ELF-1 (cell line): ENCODE data around the gene SLCO1B3.
"Not testable (repeated sequence)": the region's sequence is repeated elsewhere in the genome, so short reads cannot be mapped to it uniquely, and the experiment has no call there.

ENCODE experiments used
- DNase-seq: peaks from one replicate; pipeline ENCODE4 v3.0.0-alpha.2; 2016; ENCODE audit warnings: low read depth, low spot score

SLCO1B3 gene, protein sequence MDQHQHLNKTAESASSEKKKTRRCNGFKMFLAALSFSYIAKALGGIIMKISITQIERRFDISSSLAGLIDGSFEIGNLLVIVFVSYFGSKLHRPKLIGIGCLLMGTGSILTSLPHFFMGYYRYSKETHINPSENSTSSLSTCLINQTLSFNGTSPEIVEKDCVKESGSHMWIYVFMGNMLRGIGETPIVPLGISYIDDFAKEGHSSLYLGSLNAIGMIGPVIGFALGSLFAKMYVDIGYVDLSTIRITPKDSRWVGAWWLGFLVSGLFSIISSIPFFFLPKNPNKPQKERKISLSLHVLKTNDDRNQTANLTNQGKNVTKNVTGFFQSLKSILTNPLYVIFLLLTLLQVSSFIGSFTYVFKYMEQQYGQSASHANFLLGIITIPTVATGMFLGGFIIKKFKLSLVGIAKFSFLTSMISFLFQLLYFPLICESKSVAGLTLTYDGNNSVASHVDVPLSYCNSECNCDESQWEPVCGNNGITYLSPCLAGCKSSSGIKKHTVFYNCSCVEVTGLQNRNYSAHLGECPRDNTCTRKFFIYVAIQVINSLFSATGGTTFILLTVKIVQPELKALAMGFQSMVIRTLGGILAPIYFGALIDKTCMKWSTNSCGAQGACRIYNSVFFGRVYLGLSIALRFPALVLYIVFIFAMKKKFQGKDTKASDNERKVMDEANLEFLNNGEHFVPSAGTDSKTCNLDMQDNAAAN

GRCh38 chr12:20810487-20810886 lies at the start of gene SLCO1B3:
TSS of gene SLCO1B3 (plus strand) at chr12:20810705. CDS start at chr12:20815739, 5,034 bp downstream.
- DNase-seq, result no peak

GRCh38 chr12:20777420-20777819 lies 33.1 kb upstream of the SLCO1B3 start:
- DNase-seq, result no peak

GRCh38 chr12:20778969-20779368 lies 31.5 kb upstream of the SLCO1B3 start:
- DNase-seq, result no peak

GRCh38 chr12:20779971-20780370 lies 30.5 kb upstream of the SLCO1B3 start:
- not testable (repeated sequence) for DNase-seq

DNA sequence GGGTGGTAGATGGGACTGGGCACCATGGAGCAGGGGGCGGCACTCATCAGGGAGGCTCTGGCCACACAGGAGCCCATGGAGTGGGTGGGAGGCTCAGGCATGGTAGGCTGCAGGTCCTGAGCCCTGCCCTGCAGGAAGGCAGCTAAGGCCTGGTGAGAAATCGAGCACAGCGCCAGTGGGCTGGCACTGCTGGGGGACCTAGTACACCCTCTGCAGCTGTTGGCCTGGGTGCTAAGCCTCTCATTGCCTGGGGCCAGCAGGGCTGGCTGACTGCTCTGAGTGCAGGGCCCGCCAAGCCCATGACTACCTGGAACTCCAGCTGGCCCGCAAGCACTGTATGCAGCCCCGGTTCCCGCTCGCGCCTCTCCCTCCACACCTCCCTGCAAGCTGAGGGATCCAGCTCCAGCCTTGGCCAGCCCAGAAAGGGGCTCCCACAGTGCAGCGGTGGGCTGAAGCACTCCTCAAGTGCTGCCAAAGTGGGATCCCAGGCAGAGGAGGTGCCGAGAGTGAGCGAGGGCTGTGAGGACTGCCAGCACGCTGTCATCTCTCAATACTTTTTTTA lies 26.6 kb upstream of the SLCO1B3 start:
- DNase-seq, result not testable (repeated sequence)

DNA sequence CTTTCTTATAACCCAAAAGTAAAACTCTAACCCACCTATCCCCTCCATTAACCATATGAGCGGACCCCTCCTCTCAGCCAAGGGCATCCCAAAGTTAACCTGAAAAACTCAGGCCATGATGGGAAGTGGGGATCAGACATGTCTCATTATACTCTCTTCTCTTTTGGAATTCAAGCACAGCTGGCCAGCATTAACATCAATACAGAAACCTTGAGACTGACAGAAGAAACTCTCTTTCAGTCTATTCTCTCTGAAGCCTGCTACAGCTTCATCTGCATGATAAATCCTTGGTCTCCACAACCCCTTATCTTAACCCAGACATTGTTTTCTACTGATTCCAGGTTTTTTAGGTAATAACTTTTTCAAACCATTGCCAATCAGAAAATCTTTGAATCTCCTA lies 17.5 kb upstream of the SLCO1B3 start:
- DNase-seq, result no peak

DNA sequence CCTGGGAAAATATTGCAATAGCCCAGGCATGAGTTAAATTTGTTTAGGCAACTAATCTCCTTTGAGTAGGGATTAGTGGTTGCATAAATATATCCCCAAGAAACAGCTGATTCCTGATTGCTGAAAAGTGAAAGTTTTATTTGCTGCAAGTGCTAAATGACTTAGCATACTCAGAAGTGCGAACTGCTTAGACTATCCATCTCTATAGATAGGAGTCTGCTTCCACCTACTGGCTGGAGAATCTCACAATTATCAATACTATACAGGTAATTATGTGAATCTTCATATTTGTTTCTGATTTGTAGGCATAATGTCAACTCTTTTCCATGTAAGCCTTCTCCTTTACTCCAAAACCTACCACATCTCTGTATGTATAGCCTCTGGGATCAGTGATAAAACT lies 12.0 kb upstream of the SLCO1B3 start:
- DNase-seq, result no peak

DNA sequence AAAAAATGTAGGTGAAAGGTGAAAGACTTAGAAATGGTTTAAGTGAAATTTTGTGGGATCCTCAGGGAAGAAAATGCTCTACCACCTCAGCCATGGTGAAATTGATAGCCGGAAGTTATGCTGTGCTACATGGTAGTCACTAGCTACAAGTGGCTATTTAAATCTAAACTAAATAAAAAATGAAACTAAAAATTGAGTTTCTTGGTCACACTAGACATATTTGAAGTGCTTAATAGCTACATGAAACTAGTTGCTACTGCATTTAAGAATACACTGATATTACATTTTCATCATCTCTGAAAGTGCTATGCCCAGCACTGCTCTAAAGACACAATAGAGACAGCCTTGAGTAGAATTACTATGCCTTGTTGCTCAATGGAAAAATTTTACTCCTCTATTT lies 10.3 kb upstream of the SLCO1B3 start:
- no peak for DNase-seq

- DNase-seq, result no peak
Measured at GRCh38 chr12:20801035-20801434, 9.5 kb upstream of the SLCO1B3 start.

DNA sequence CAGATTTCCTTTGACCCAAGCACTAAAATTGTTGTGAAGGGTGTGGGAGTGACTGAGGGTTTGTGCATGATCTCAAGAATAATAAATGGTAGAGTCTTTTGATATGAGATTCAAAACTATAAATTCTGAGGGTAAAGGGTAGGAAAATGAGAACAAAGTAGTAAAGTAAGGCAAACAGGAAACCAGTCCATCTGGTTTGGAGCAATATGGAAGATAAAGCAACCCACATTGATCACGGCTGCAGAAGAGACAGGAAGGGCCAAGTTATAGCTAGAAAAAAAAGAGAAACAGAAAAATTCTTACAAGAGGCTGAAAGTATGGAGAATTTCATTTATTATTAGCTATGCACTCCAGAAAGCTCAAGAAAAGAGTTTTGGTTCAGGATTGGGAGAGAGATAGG lies 4.6 kb upstream of the SLCO1B3 start:
- no peak for DNase-seq

- DNase-seq, result no peak
Measured at GRCh38 chr12:20807192-20808080, 3.1 kb upstream of the SLCO1B3 start.

GRCh38 chr12:20808521-20808920 lies 2.0 kb upstream of the SLCO1B3 start:
- DNase-seq, result no peak

GRCh38 chr12:20815574-20815973 lies 5.1 kb downstream of the SLCO1B3 start:
- DNase-seq, result no peak

DNA sequence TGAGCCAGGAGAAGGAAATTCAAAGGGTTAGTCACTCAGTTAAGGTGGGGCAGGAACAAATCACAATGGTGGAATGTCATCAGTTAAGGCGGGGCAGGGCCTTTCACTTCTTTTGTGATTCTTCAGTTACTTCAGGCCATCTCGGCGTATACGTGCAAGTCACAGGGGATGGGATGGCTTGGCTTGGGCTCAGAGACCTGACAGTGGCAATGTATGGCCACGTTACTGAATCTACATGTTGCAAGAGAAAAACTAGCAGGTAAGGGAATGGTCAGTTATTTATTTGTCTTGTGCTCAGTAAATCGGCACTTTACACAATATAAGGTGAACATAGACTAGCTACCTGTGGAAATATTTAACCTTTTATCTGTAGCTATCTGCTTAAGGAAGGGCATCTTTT lies 11.9 kb downstream of the SLCO1B3 start:
- DNase-seq, result no peak

- no peak for DNase-seq
Measured at GRCh38 chr12:20822925-20823324, 12.4 kb downstream of the SLCO1B3 start.

GRCh38 chr12:20829919-20830318 lies 19.4 kb downstream of the SLCO1B3 start:
- no peak for DNase-seq

GRCh38 chr12:20830456-20830855 lies 20.0 kb downstream of the SLCO1B3 start:
- DNase-seq, result no peak

DNA sequence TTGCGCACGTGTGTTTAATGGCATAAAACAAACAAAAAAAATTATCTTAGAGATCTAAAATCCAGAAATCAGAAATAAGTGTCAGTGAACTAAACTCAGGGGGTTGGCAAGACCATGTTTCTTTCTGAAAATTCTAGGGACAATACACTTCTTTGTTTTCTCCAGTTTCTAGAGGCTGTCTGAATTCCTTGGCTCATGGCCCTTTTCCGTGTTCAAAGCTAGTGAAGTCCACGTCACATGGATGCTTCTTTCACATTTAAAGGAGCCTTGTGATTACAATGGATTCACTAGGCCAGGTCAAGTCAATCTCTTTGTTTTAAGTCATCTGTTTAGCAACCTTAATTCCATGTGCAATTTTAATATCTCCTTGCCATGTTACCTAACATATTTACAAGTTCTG lies 22.4 kb downstream of the SLCO1B3 start:
- no peak for DNase-seq

- no peak for DNase-seq
Measured at GRCh38 chr12:20852649-20853048, 42.1 kb downstream of the SLCO1B3 start.

- DNase-seq, result no peak
Measured at GRCh38 chr12:20863056-20863455, 52.6 kb downstream of the SLCO1B3 start.

- no peak for DNase-seq
Measured at GRCh38 chr12:20865873-20866272, 55.4 kb downstream of the SLCO1B3 start.

DNA sequence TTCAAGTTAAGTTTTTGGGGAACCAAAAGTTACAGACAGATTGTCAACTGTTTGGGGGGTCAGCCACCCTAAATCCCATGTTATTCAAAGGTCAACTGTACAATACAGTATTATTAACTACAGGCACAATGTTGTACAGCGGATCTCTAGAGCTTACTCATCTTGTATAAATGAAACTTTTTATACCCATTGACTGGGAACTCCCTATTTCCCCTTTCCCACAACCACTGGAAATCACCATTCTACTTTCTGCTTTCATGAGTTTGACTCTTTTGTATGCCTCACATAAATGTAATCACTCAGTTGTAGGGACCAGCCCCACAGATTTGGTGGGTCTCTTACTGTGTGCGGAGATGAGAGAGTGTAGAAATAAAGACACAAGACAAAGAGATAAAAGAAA lies 57.8 kb downstream of the SLCO1B3 start:
- DNase-seq, result no peak
